CD14-positive monocyte (primary cell): ENCODE data around the gene DUS4L. TPM values are rescaled to one million over a fixed set of nuclear protein-coding genes. Genes with fewer than 3 reads are reported as not detected.

Experiments used
- DNase-seq, 3 donors: peaks; one replicate each; pipeline ENCODE4 v3.0.0-alpha.2; 2011 to 2022
- H2AFZ ChIP-seq: 2 replicates; pipeline ENCODE4 v1.6.0; 2012; ENCODE audit warnings: mild to moderate bottlenecking, low read depth, low read length, inconsistent platforms; ENCODE audit not compliant: insufficient read depth, poor library complexity, severe bottlenecking
- H3K27ac ChIP-seq, 2 donors: 1 replicate in 1 of 2; 2 replicates in 1 of 2; pipeline ENCODE4 v1.5.1; 2012 to 2013; ENCODE audit warnings: low read length in 2 of 2, control low read depth in 1 of 2, inconsistent platforms in 1 of 2, low read depth in 1 of 2, mild to moderate bottlenecking in 1 of 2
- H3K27me3 ChIP-seq, 2 donors: one replicate each; pipeline versions ENCODE4 v1.6.0 to v1.6.1; 2011 to 2013; ENCODE audit warnings: low read length in 2 of 2; ENCODE audit not compliant: control insufficient read depth in 2 of 2, insufficient read depth in 2 of 2
- H3K36me3 ChIP-seq, 2 donors: replicated peaks in 1 of 2; 1 replicate in 1 of 2; 2 replicates in 1 of 2; pipeline versions ENCODE4 v1.5.1 to v1.6.1; 2012 to 2013; ENCODE audit warnings: low read length in 2 of 2, control low read depth in 1 of 2, inconsistent platforms in 1 of 2, mild to moderate bottlenecking in 1 of 2; ENCODE audit not compliant: insufficient read depth in 2 of 2, control insufficient read depth in 1 of 2
- H3K4me1 ChIP-seq, 2 donors: 1 replicate in 1 of 2; 2 replicates in 1 of 2; pipeline versions ENCODE4 v1.5.1 to v1.6.1; 2012 to 2013; ENCODE audit warnings: low read length in 2 of 2, control low read depth in 1 of 2, inconsistent platforms in 1 of 2, mild to moderate bottlenecking in 1 of 2, moderate library complexity in 1 of 2; ENCODE audit not compliant: insufficient read depth in 2 of 2, control insufficient read depth in 1 of 2
- H3K4me2 ChIP-seq: replicated peaks from 2 replicates; pipeline ENCODE3; 2012; ENCODE audit warnings: low read length, moderate library complexity, mild to moderate bottlenecking; ENCODE audit not compliant: poor library complexity, severe bottlenecking; ENCODE audit errors: extremely low read depth
- H3K4me3 ChIP-seq, 3 experiments: fragments of 200-600 bp in 1 of 3; sonication (generic) in 1 of 3; replicated peaks in 1 of 3; 1 replicate in 2 of 3; 2 replicates in 1 of 3; pipeline ENCODE4 v1.5.1; 2011 to 2013; ENCODE audit warnings: low read length in 3 of 3, mild to moderate bottlenecking in 3 of 3, control low read depth in 2 of 3, low read depth in 2 of 3, inconsistent platforms in 1 of 3, moderate library complexity in 1 of 3
- H3K79me2 ChIP-seq: 2 replicates; pipeline ENCODE4 v1.6.0; 2012; ENCODE audit warnings: mild to moderate bottlenecking, control low read depth, inconsistent platforms, low read length, moderate library complexity; ENCODE audit not compliant: insufficient read depth
- H3K9ac ChIP-seq: 2 replicates; pipeline ENCODE4 v1.6.0; 2017; ENCODE audit warnings: low read length, mild to moderate bottlenecking; ENCODE audit not compliant: insufficient read depth, poor library complexity, severe bottlenecking
- H3K9me3 ChIP-seq, 2 donors: replicated peaks in 1 of 2; 1 replicate in 1 of 2; 2 replicates in 1 of 2; pipeline versions ENCODE4 v1.5.1 to v1.6.1; 2012 to 2013; ENCODE audit warnings: low read length in 2 of 2, control low read depth in 1 of 2; ENCODE audit not compliant: control insufficient read depth in 1 of 2, insufficient read depth in 1 of 2
- H4K20me1 ChIP-seq: 2 replicates; pipeline ENCODE4 v1.6.0; 2012; ENCODE audit warnings: mild to moderate bottlenecking, low read length, control low read depth, moderate library complexity; ENCODE audit not compliant: insufficient read depth
- H3K27ac Mint-ChIP-seq, 7 donors: one replicate each; pipeline ENCODE4 v1.8.0; 2020; ENCODE audit warnings: mild to moderate bottlenecking in 7 of 7, mixed read lengths in 7 of 7, moderate library complexity in 6 of 7, inconsistent platforms in 2 of 7
- H3K27me3 Mint-ChIP-seq, 3 donors: one replicate each; pipeline ENCODE4 v1.8.0; 2021 to 2022; ENCODE audit warnings: low read depth in 3 of 3, mild to moderate bottlenecking in 3 of 3, mixed read lengths in 3 of 3, moderate library complexity in 3 of 3, inconsistent platforms in 1 of 3
- H3K36me3 Mint-ChIP-seq, 2 donors: one replicate each; pipeline ENCODE4 v1.8.0; 2020; ENCODE audit warnings: mixed read lengths in 2 of 2, inconsistent platforms in 1 of 2, mild to moderate bottlenecking in 1 of 2
- H3K4me1 Mint-ChIP-seq: one replicate; pipeline ENCODE4 v1.8.0; 2020; ENCODE audit warnings: mild to moderate bottlenecking, mixed read lengths
- H3K4me3 Mint-ChIP-seq, 2 donors: one replicate each; pipeline ENCODE4 v1.8.0; 2020; ENCODE audit warnings: mild to moderate bottlenecking in 2 of 2, mixed read lengths in 2 of 2, moderate library complexity in 1 of 2
- H3K9me3 Mint-ChIP-seq, 7 donors: one replicate each; pipeline ENCODE4 v1.8.0; 2020 to 2022; ENCODE audit warnings: mixed read lengths in 7 of 7, mild to moderate bottlenecking in 6 of 7, moderate library complexity in 6 of 7, inconsistent platforms in 2 of 7
- CTCF ChIP-seq: fragments of 200-600 bp; IDR thresholded peaks from one replicate; pipeline ENCODE4 v1.8.0; 2022; ENCODE audit warnings: antibody characterized with exemption, mild to moderate bottlenecking
- WGBS: methylation state at CpG from one replicate; pipeline ENCODE4 v1.1.5; 2013; ENCODE audit warnings: missing lambda C conversion rate; ENCODE audit not compliant: insufficient coverage; 5-methylcytosine and 5-hydroxymethylcytosine counted together
- intact Hi-C, 2 donors: fragments of 100-400 bp; cut with micrococcal nuclease; formaldehyde crosslinking; loops; one replicate each; pipeline versions ENCODE4 v1.15.0 to v1.15.1; 2023
- polyA plus RNA-seq, 3 donors: library from polyadenylated mRNA; depleted of rRNA in 1 of 3; unstranded in 2 of 3; stranded (reverse) in 1 of 3; fragments of 300-500 nt in 2 of 3; fragments of >200 nt in 1 of 3; fragmentation: Illumina TruSeq in 2 of 3; gene quantifications; 1 replicate in 2 of 3; 2 replicates in 1 of 3; pipeline ENCODE4 v1.2.3, GENCODE V29; 2012 to 2021

Gene DUS4L
- polyA plus RNA-seq, 3 donors: 1.6 to 2.3 (median 1.7) TPM

- H2AFZ ChIP-seq: no peak overlapping the region
- Mint-ChIP-seq H3K4me3 (no peak overlapping the region), H3K27me3 (no peaks in the 10 kb centered on the region), H3K27ac (no peak overlapping the region), H3K9me3 (peaks cover 0 to 6% (median 0%) of the 10 kb centered on the region in 7 donors), H3K4me1 (no peaks in the 10 kb centered on the region), H3K36me3 (peaks cover 40 to 63% of the 10 kb centered on the region in 2 donors)
- intact Hi-C loops: no loop called here
- DNase-seq: no peak
- H3K27ac ChIP-seq: no peak overlapping the region
- TF ChIP-seq CTCF: no peak
- H3K9ac ChIP-seq: no peak overlapping the region
- H3K4me1 ChIP-seq: no peaks in the 10 kb centered on the region
- WGBS: 100% methylated on average over 1 of the region's 3 CpGs
- H3K27me3 ChIP-seq: no peaks in the 10 kb centered on the region
- H3K4me3 ChIP-seq: no peak overlapping the region
- H4K20me1 ChIP-seq: no peaks in the 10 kb centered on the region
- H3K4me2 ChIP-seq: no peak overlapping the region
- peaks cover 26 to 63% of the 10 kb centered on the region in 2 donors for H3K36me3 ChIP-seq
- no peaks in the 10 kb centered on the region for H3K9me3 ChIP-seq
- no peaks in the 10 kb centered on the region for H3K79me2 ChIP-seq
These were observed 36.6 kb upstream of the DUS4L start for GRCh38 chr7:107527196-107527595.

GRCh38 chr7:107528461-107528860, 35.3 kb upstream of the DUS4L start:
- H3K27ac Mint-ChIP-seq: no peak overlapping the region
- peaks cover 29 to 66% of the 10 kb centered on the region in 2 donors for H3K36me3 ChIP-seq
- no peak for TF ChIP-seq CTCF
- H4K20me1 ChIP-seq: no peaks in the 10 kb centered on the region
- peaks cover 39 to 59% of the 10 kb centered on the region in 2 donors for H3K36me3 Mint-ChIP-seq
- DNase-seq: no peak
- no peak overlapping the region for H3K4me3 Mint-ChIP-seq
- H3K79me2 ChIP-seq: no peaks in the 10 kb centered on the region
- no peaks in the 10 kb centered on the region for H3K9me3 ChIP-seq
- H3K27me3 Mint-ChIP-seq: no peaks in the 10 kb centered on the region
- peaks cover 0 to 2% (median 0%) of the 10 kb centered on the region in 7 donors for H3K9me3 Mint-ChIP-seq
- H3K4me1 Mint-ChIP-seq: no peaks in the 10 kb centered on the region
- no peak overlapping the region for H3K27ac ChIP-seq
- intact Hi-C loops: no loop called here
- H3K4me3 ChIP-seq: no peak overlapping the region
- no peaks in the 10 kb centered on the region for H3K4me1 ChIP-seq
- H3K9ac ChIP-seq: no peak overlapping the region
- no peaks in the 10 kb centered on the region for H3K27me3 ChIP-seq
- no peak overlapping the region for H3K4me2 ChIP-seq
- H2AFZ ChIP-seq: no peak overlapping the region
